DND-41 (cell line): ENCODE results near the gene SNAI3.

Source experiments
- CTCF ChIP-seq: IDR thresholded peaks from 2 replicates; pipeline ENCODE4 v1.5.1; 2012; ENCODE audit warnings: borderline replicate concordance, low read length, moderate library complexity, mild to moderate bottlenecking; ENCODE audit not compliant: poor library complexity, severe bottlenecking; ENCODE audit errors: extremely low read depth
- EZH2 ChIP-seq: IDR thresholded peaks from 3 replicates; pipeline ENCODE4 v1.6.1; 2012; ENCODE audit warnings: borderline replicate concordance, low read depth, mild to moderate bottlenecking, moderate library complexity, low read length, inconsistent platforms; ENCODE audit not compliant: severe bottlenecking

GRCh38 chr16:88732961-88733294, 46.6 kb upstream of the SNAI3 start:
- TF ChIP-seq CTCF (no peak), EZH2 (no peak)
